GM04503 (cell line): ENCODE measurements around the gene LCORL.
A peak's percentile ranks its signal among the peaks of the same experiment; 100 is the strongest.
"Not testable (repeated sequence)": the region's sequence is repeated elsewhere in the genome, so short reads cannot be mapped to it uniquely, and the experiment has no call there.

Experiments used
- DNase-seq: peaks from one replicate; pipeline ENCODE4 v3.0.0-alpha.2; 2012; ENCODE audit warnings: low read depth

The LCORL gene

GRCh38 chr4:18021720-18022571, at the start of gene LCORL:
TSS of gene LCORL (minus strand) at chr4:18021755. CDS start at chr4:18021751, 4 bp downstream.
- peak; percentile 77 for DNase-seq

GRCh38 chr4:18069810-18070209, 48.3 kb upstream of the LCORL start:
- DNase-seq: no peak

GRCh38 chr4:18067031-18067430, 45.5 kb upstream of the LCORL start:
- no peak for DNase-seq

- no peak for DNase-seq
Observed at GRCh38 chr4:18063079-18063478, 41.5 kb upstream of the LCORL start.

- no peak for DNase-seq
Observed at GRCh38 chr4:18057821-18058533, 36.4 kb upstream of the LCORL start.

- DNase-seq: no peak
Observed at GRCh38 chr4:18056030-18056429, 34.5 kb upstream of the LCORL start.

GRCh38 chr4:18052158-18052557, 30.6 kb upstream of the LCORL start:
- DNase-seq: no peak

- DNase-seq: no peak
Observed at GRCh38 chr4:18051281-18051680, 29.7 kb upstream of the LCORL start.

- no peak for DNase-seq
Observed at GRCh38 chr4:18050448-18050847, 28.9 kb upstream of the LCORL start.

GRCh38 chr4:18049446-18049845, 27.9 kb upstream of the LCORL start:
- DNase-seq: no peak

- no peak for DNase-seq
Observed at GRCh38 chr4:18042754-18043153, 21.2 kb upstream of the LCORL start.

- no peak for DNase-seq
Observed at GRCh38 chr4:18042012-18042411, 20.5 kb upstream of the LCORL start.

- no peak for DNase-seq
Observed at GRCh38 chr4:18041114-18041513, 19.6 kb upstream of the LCORL start.

GRCh38 chr4:18039113-18039512, 17.6 kb upstream of the LCORL start:
- DNase-seq: no peak

GRCh38 chr4:18036369-18036768, 14.8 kb upstream of the LCORL start:
- DNase-seq: not testable (repeated sequence)

GRCh38 chr4:18034099-18034498, 12.5 kb upstream of the LCORL start:
- DNase-seq: no peak

- no peak for DNase-seq
Observed at GRCh38 chr4:18033111-18034085, 11.8 kb upstream of the LCORL start.

- DNase-seq: no peak
Observed at GRCh38 chr4:18025288-18025687, 3.7 kb upstream of the LCORL start.

- no peak for DNase-seq
Observed at GRCh38 chr4:18022572-18023050, 1.1 kb upstream of the LCORL start.

GRCh38 chr4:18021470-18021719, 160 bp downstream of the LCORL start:
- DNase-seq: no peak

- peak; percentile 27 for DNase-seq
Observed at GRCh38 chr4:18020671-18021469, 685 bp downstream of the LCORL start.
